Peyer's patch (tissue), 4 donors: ENCODE measurements around the gene CLEC3A. TPM values are rescaled to one million over a fixed set of nuclear protein-coding genes. Genes with fewer than 3 reads are reported as not detected.

Experiments used
- DNase-seq, 3 donors: peaks; one replicate each; pipeline ENCODE4 v3.0.0-alpha.2; 2017 to 2019
- H3K27ac ChIP-seq, 4 donors: fragments of 200-600 bp; sonication (generic); one replicate each; pipeline ENCODE4 v1.5.1; 2016 to 2019
- H3K27me3 ChIP-seq, 2 donors: fragments of 200-600 bp; sonication (generic); one replicate each; pipeline ENCODE4 v1.5.1; 2019
- H3K36me3 ChIP-seq, 3 donors: fragments of 200-600 bp; sonication (generic); one replicate each; pipeline ENCODE4 v1.5.1; 2016 to 2019
- H3K4me1 ChIP-seq, 4 donors: fragments of 200-600 bp; sonication (generic); one replicate each; pipeline ENCODE4 v1.5.1; 2016 to 2019
- H3K4me3 ChIP-seq, 4 donors: fragments of 200-600 bp; sonication (generic); 1 replicate in 3 of 4; 2 replicates in 1 of 4; pipeline ENCODE4 v1.5.1; 2016 to 2019; ENCODE audit warnings: mild to moderate bottlenecking in 1 of 4
- H3K9me3 ChIP-seq, 4 donors: fragments of 200-600 bp; sonication (generic); one replicate each; pipeline ENCODE4 v1.5.1; 2016 to 2019; ENCODE audit warnings: mild to moderate bottlenecking in 1 of 4
- CTCF ChIP-seq, 6 experiments: fragments of 450-650 bp in 4 of 6; fragments of 200-600 bp in 2 of 6; sonication (generic) in 1 of 6; IDR thresholded peaks; one replicate each; pipeline ENCODE4 v1.5.1; 2017 to 2019; ENCODE audit warnings: antibody characterized with exemption in 6 of 6, mild to moderate bottlenecking in 3 of 6, moderate library complexity in 1 of 6
- POLR2A ChIP-seq, 2 donors: fragments of 450-650 bp; IDR thresholded peaks; one replicate each; pipeline ENCODE4 v1.5.1; 2017; ENCODE audit warnings: antibody characterized with exemption in 2 of 2, mild to moderate bottlenecking in 2 of 2, moderate library complexity in 2 of 2
- total RNA-seq, 4 donors: library from RNA; depleted of rRNA; stranded (reverse); fragments of >200 nt; gene quantifications; one replicate each; pipeline ENCODE4 v1.1.0, GENCODE V29; 2016

Gene CLEC3A
- total RNA-seq, 4 donors from 2014 or later = not detected

GRCh38 chr16:78005881-78006280 is 16.5 kb upstream of the CLEC3A start:
- H3K27me3 ChIP-seq = no peaks in the 10 kb centered on the region
- no peaks in the 10 kb centered on the region for H3K36me3 ChIP-seq
- H3K4me1 ChIP-seq = no peaks in the 10 kb centered on the region
- no peak for DNase-seq
- no peak overlapping the region for H3K4me3 ChIP-seq
- TF ChIP-seq POLR2A (IDR thresholded peaks at IDR 0.05) = no peak
- no peak for TF ChIP-seq CTCF (IDR thresholded peaks at IDR 0.05)
- H3K9me3 ChIP-seq = no peaks in the 10 kb centered on the region
- no peak overlapping the region for H3K27ac ChIP-seq

GRCh38 chr16:78007121-78007520 is 15.2 kb upstream of the CLEC3A start:
- DNase-seq = no peak
- no peaks in the 10 kb centered on the region for H3K4me1 ChIP-seq
- TF ChIP-seq CTCF (IDR thresholded peaks at IDR 0.05) (no peak), POLR2A (IDR thresholded peaks at IDR 0.05) (no peak)
- no peak overlapping the region for H3K27ac ChIP-seq
- H3K36me3 ChIP-seq = no peaks in the 10 kb centered on the region
- H3K9me3 ChIP-seq = no peaks in the 10 kb centered on the region
- H3K4me3 ChIP-seq = no peak overlapping the region
- H3K27me3 ChIP-seq = no peaks in the 10 kb centered on the region

GRCh38 chr16:78024159-78024558 is 1.8 kb downstream of the CLEC3A start:
- TF ChIP-seq CTCF (IDR thresholded peaks at IDR 0.05) (no peak), POLR2A (IDR thresholded peaks at IDR 0.05) (no peak)
- no peaks in the 10 kb centered on the region for H3K4me1 ChIP-seq
- H3K9me3 ChIP-seq = no peaks in the 10 kb centered on the region
- H3K27ac ChIP-seq = no peak overlapping the region
- H3K27me3 ChIP-seq = no peaks in the 10 kb centered on the region
- no peak overlapping the region for H3K4me3 ChIP-seq
- no peak for DNase-seq
- H3K36me3 ChIP-seq = no peaks in the 10 kb centered on the region

- no peaks in the 10 kb centered on the region for H3K27me3 ChIP-seq
- no peak overlapping the region for H3K27ac ChIP-seq
- no peaks in the 10 kb centered on the region for H3K4me1 ChIP-seq
- H3K36me3 ChIP-seq = no peaks in the 10 kb centered on the region
- no peak for DNase-seq
- H3K4me3 ChIP-seq = no peak overlapping the region
- TF ChIP-seq CTCF (IDR thresholded peaks at IDR 0.05) (no peak), POLR2A (IDR thresholded peaks at IDR 0.05) (no peak)
- H3K9me3 ChIP-seq = no peaks in the 10 kb centered on the region
These were observed 3.3 kb downstream of the CLEC3A start for GRCh38 chr16:78025631-78026030.

- TF ChIP-seq POLR2A (IDR thresholded peaks at IDR 0.05) (no peak), CTCF (IDR thresholded peaks at IDR 0.05) (no peak)
- no peaks in the 10 kb centered on the region for H3K36me3 ChIP-seq
- no peaks in the 10 kb centered on the region for H3K27me3 ChIP-seq
- no peaks in the 10 kb centered on the region for H3K4me1 ChIP-seq
- DNase-seq = no peak
- H3K4me3 ChIP-seq = no peak overlapping the region
- no peaks in the 10 kb centered on the region for H3K9me3 ChIP-seq
- no peak overlapping the region for H3K27ac ChIP-seq
These were observed 5.7 kb downstream of the CLEC3A start for GRCh38 chr16:78028018-78028417.

- H3K9me3 ChIP-seq = no peaks in the 10 kb centered on the region
- no peak overlapping the region for H3K27ac ChIP-seq
- no peaks in the 10 kb centered on the region for H3K4me1 ChIP-seq
- no peaks in the 10 kb centered on the region for H3K36me3 ChIP-seq
- no peak overlapping the region for H3K4me3 ChIP-seq
- no peak for TF ChIP-seq POLR2A (IDR thresholded peaks at IDR 0.05)
- TF ChIP-seq CTCF (IDR thresholded peaks at IDR 0.05) = no peak
- no peak for DNase-seq
- no peaks in the 10 kb centered on the region for H3K27me3 ChIP-seq
These were observed 12.2 kb downstream of the CLEC3A start for GRCh38 chr16:78034530-78034929.
